GM19035 (cell line): ENCODE results near the gene HES4.
"Not testable (repeated sequence)": the region's sequence is repeated elsewhere in the genome, so short reads cannot be mapped to it uniquely, and the experiment has no call there.

Source experiments
- ATAC-seq: cut with Tn5 transposase; IDR thresholded peaks from one replicate; pipeline ENCODE4 v1.9.1; 2021; ENCODE audit not compliant: unreplicated experiment

The HES4 gene

GRCh38 chr1:1000357-1001056 is 610 bp upstream of the HES4 start:
- ATAC-seq, result no peak

- no peak for ATAC-seq
Measured at GRCh38 chr1:998995-999724, 737 bp downstream of the HES4 start.

GRCh38 chr1:998745-998994 is 1.2 kb downstream of the HES4 start:
- ATAC-seq, result no peak

DNA sequence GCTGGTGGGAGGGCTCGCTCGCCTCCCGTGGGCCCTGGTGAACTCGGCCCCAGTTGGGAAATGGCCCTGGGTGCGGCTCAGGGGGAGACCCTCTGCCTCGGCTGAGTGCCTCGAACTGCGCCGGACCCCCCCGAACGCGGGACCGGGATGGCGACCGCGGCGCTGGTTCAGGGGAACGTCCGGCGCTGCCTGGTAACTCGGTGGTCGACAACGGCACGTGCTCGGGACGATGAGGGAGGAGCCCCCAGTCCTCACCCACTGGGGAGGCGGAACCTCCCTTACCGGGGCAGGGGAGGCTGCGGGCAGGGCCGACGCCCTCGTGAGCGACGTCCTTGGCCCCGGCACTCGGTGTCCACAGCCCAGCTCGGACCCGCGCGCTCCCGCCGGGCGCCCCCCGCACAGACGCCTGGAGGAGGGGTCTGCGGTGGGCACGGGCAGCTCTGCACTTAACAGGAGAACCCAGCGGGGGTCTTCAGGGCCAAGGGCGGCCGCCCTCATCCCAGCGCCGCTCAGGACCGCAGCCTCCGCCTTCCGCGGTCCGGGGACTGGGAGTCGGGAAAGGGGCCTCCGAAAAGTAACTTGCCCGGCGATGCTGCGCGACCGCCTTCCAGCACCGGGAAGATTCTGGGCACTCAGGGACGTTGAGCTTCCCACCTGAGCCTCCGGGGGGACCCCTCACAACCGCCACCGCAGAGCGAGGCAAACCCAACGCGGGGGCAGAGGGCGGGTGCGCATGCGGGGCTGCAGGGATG is 1.7 kb downstream of the HES4 start:
- ATAC-seq, result no peak

DNA sequence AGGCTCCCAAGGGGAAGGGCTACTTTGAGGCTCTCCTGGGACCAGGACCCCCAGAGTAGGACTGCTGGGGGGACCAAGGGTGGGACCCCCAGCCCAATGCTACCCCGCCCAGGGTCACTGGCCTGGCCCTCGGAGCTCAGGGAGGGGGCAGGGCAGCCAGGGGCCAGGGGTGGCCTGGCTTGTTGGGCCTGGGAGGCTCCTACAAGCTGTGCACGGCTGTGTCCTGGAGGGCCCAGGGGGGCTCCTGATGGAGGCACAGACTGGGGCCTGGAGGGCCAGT is 2.2 kb downstream of the HES4 start:
- ATAC-seq, result no peak

- ATAC-seq, result no peak
Measured at GRCh38 chr1:996851-997712, 2.8 kb downstream of the HES4 start.

- ATAC-seq, result no peak
Measured at GRCh38 chr1:995665-996633, 3.9 kb downstream of the HES4 start.

DNA sequence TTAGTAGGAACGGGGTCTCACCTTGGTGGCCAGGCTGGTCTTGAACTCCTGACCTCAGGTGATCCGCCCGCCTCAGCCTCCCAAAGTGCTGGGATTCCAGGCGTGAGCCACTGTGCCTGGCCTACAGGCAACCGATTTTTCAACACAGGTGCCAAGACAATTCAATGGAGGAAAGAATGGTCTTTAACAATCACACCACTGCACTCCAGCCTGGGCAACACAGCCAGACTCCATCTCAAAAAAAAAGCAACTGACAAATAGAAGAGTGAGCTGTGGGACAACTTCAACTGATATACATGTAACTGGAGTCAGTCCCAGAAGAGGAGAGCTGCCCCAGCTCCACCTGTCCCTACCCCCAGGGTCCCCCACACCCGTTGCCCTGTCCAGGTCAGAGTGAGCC is 5.4 kb downstream of the HES4 start:
- not testable (repeated sequence) for ATAC-seq

- no peak for ATAC-seq
Measured at GRCh38 chr1:993379-993995, 6.4 kb downstream of the HES4 start.

GRCh38 chr1:992362-992761 is 7.5 kb downstream of the HES4 start:
- ATAC-seq, result no peak

GRCh38 chr1:991895-992294 is 8.0 kb downstream of the HES4 start:
- no peak for ATAC-seq

DNA sequence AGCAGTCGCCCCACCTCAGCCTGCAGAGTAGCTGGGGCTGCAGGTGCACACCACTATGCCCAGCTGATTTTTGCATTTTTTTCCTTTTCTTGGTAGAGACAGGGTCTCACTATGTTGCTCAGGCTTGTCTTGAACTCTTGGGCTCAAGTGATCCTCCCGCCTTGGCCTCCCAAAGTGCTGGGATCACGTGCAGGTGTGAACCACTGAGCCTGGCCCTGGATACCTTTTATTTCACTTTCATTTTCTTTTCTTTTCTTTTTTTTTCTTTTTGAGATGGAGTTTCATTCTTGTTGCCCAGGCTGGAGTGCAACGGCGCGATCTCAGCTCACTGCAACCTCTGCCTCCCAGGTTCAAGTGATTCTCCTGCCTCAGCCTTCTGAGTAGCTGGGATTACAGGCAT is 8.6 kb downstream of the HES4 start:
- ATAC-seq, result not testable (repeated sequence)

- ATAC-seq, result not testable (repeated sequence)
Measured at GRCh38 chr1:988061-988460, 11.8 kb downstream of the HES4 start.

DNA sequence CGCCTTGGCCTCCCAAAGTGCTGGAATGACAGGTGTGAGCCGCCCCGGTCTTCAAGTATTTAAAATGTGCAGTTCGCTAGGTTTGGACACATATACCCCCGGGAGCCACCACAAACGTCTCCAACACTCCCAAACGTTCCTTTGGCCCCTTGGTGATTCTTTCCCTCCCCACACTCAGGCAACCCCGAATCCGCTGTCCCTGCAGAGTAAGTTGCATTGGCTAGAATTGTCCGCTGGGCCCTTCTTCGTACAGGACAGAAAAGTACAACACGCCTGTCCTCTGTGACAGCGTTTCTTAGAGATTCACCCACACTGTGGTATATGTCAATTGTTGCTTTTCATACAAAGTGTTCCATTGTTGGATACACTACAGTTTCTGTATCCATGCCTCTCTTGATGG is 14.8 kb downstream of the HES4 start:
- ATAC-seq, result no peak

- no peak for ATAC-seq
Measured at GRCh38 chr1:984476-984814, 15.5 kb downstream of the HES4 start.

GRCh38 chr1:983798-984475 is 16.0 kb downstream of the HES4 start:
- ATAC-seq, result no peak

GRCh38 chr1:982765-983436 is 17.0 kb downstream of the HES4 start:
- ATAC-seq, result no peak

GRCh38 chr1:981955-982558 is 17.8 kb downstream of the HES4 start, which contains the start of gene PERM1:
PERM1 (minus strand) TSS chr1:982093; CDS start chr1:981029, 1,064 bp downstream.
- ATAC-seq, result no peak
